Natural killer cell (primary cell): ENCODE data around the gene ZNF880. TPM values are rescaled to one million over a fixed set of nuclear protein-coding genes. Genes with fewer than 3 reads are reported as not detected.
"Not testable (repeated sequence)": the region's sequence is repeated elsewhere in the genome, so short reads cannot be mapped to it uniquely, and the experiment has no call there.

Experiments
- ATAC-seq, 3 donors: fragments of 150-1000 bp in 2 of 3; fragments of 200-7000 bp in 1 of 3; cut with Tn5 transposase; 1 replicate in 1 of 3; 2 replicates in 2 of 3; pipeline ENCODE4 v1.10.0; 2021; ENCODE audit warnings: mild to moderate bottlenecking in 2 of 3, moderate library complexity in 2 of 3
- DNase-seq, 2 donors: peaks; one replicate each; pipeline versions ENCODE4 v3.0.0 to v3.0.0-alpha.2; 2013 to 2021; ENCODE audit warnings: mixed read lengths in 1 of 2
- H3K27ac ChIP-seq: one replicate; pipeline ENCODE4 v1.5.1; 2013; ENCODE audit warnings: mild to moderate bottlenecking, low read length
- H3K27me3 ChIP-seq: one replicate; pipeline ENCODE4 v1.6.1; 2013; ENCODE audit warnings: low read length; ENCODE audit not compliant: control insufficient read depth, insufficient read depth
- H3K36me3 ChIP-seq: one replicate; pipeline ENCODE4 v1.6.1; 2013; ENCODE audit warnings: low read length; ENCODE audit not compliant: control insufficient read depth, insufficient read depth
- H3K4me1 ChIP-seq: one replicate; pipeline ENCODE4 v1.6.1; 2013; ENCODE audit warnings: low read length; ENCODE audit not compliant: control insufficient read depth, insufficient read depth
- H3K4me3 ChIP-seq: one replicate; pipeline ENCODE4 v1.5.1; 2013; ENCODE audit warnings: low read length
- H3K9me3 ChIP-seq: one replicate; pipeline ENCODE4 v1.6.1; 2013; ENCODE audit warnings: low read length; ENCODE audit not compliant: control insufficient read depth, insufficient read depth
- H3K27ac Mint-ChIP-seq, 2 donors: one replicate each; pipeline ENCODE4 v1.8.0; 2022; ENCODE audit warnings: mild to moderate bottlenecking in 2 of 2, mixed read lengths in 2 of 2, moderate library complexity in 1 of 2
- H3K27me3 Mint-ChIP-seq, 2 donors: one replicate each; pipeline ENCODE4 v1.8.0; 2022; ENCODE audit warnings: low read depth in 2 of 2, mixed read lengths in 2 of 2
- H3K36me3 Mint-ChIP-seq: one replicate; pipeline ENCODE4 v1.8.0; 2022; ENCODE audit warnings: mixed read lengths
- H3K4me1 Mint-ChIP-seq, 2 donors: one replicate each; pipeline ENCODE4 v1.8.0; 2022; ENCODE audit warnings: mixed read lengths in 2 of 2
- H3K4me3 Mint-ChIP-seq: one replicate; pipeline ENCODE4 v1.8.0; 2022; ENCODE audit warnings: mild to moderate bottlenecking, moderate library complexity, mixed read lengths
- H3K9me3 Mint-ChIP-seq, 2 donors: one replicate each; pipeline ENCODE4 v1.8.0; 2022; ENCODE audit warnings: mixed read lengths in 2 of 2
- CTCF ChIP-seq: fragments of 200-600 bp; IDR thresholded peaks from one replicate; pipeline ENCODE4 v1.8.0; 2022; ENCODE audit warnings: antibody characterized with exemption
- WGBS: methylation state at CpG from one replicate; pipeline ENCODE4 v1.1.7; 2013; ENCODE audit warnings: missing lambda C conversion rate; ENCODE audit not compliant: insufficient coverage; 5-methylcytosine and 5-hydroxymethylcytosine counted together
- intact Hi-C: fragments of 100-400 bp; cut with micrococcal nuclease; formaldehyde crosslinking; loops from one replicate; pipeline ENCODE4 v1.14.2; 2022
- total RNA-seq, 4 donors: library from RNA; stranded (reverse); fragments of 120-200 nt in 1 of 4; gene quantifications; one replicate each; pipeline versions ENCODE4 v1.2.3 to v1.2.4, GENCODE V29; 2013 to 2022

The ZNF880 gene
- total RNA-seq, 3 donors from 2014 or later (not counting 1 experiment from before 2014, with no cell fraction given) = 23.1 to 33.2 (median 31.2) TPM

- peaks cover 7 to 19% of the 10 kb centered on the region in 2 donors for H3K9me3 Mint-ChIP-seq
- peak overlapping the region; percentile 89 to 92 for H3K27ac Mint-ChIP-seq
- peak overlapping the region; percentile 84 for H3K27ac ChIP-seq
These were observed 34.0 kb upstream of the ZNF880 start for GRCh38 chr19:52335768-52336116.

GRCh38 chr19:52336117-52336790, 33.5 kb upstream of the ZNF880 start, which contains the start of gene ZNF610:
Gene ZNF610, plus strand, starts transcription at chr19:52336243. Its CDS starts 12,930 bp downstream, at chr19:52349173.
- intact Hi-C loops = loop anchor here (1.0 to 5.0 kb wide), 3 partner anchors 34 to 164 kb away; partner anchors contain the start of genes ZNF480 and ZNF836

More at GRCh38 chr19:52335768-52336116, 34.0 kb upstream of the ZNF880 start:
- 59% methylated on average over 8 of the region's 9 CpGs for WGBS
- DNase-seq (no peak), ATAC-seq (peak in 2 of 3 donors; percentile 9 to 16)
- H3K4me3 Mint-ChIP-seq = peak overlapping the region; percentile 95
- peaks cover 13 to 17% of the 10 kb centered on the region in 2 donors for H3K4me1 Mint-ChIP-seq
- Histone ChIP-seq H3K36me3 (no peaks in the 10 kb centered on the region), H3K9me3 (peaks cover 38% of the 10 kb centered on the region), H3K4me3 (peak overlapping the region; percentile 93), H3K4me1 (peaks cover 18% of the 10 kb centered on the region), H3K27me3 (no peaks in the 10 kb centered on the region)
- peaks cover 31% of the 10 kb centered on the region for H3K36me3 Mint-ChIP-seq
- H3K27me3 Mint-ChIP-seq = no peaks in the 10 kb centered on the region
- intact Hi-C loops = loop anchor here (1.0 to 5.0 kb wide), 3 partner anchors 35 to 163 kb away; partner anchors contain the start of genes ZNF480 and ZNF836
- no peak for TF ChIP-seq CTCF

DNA sequence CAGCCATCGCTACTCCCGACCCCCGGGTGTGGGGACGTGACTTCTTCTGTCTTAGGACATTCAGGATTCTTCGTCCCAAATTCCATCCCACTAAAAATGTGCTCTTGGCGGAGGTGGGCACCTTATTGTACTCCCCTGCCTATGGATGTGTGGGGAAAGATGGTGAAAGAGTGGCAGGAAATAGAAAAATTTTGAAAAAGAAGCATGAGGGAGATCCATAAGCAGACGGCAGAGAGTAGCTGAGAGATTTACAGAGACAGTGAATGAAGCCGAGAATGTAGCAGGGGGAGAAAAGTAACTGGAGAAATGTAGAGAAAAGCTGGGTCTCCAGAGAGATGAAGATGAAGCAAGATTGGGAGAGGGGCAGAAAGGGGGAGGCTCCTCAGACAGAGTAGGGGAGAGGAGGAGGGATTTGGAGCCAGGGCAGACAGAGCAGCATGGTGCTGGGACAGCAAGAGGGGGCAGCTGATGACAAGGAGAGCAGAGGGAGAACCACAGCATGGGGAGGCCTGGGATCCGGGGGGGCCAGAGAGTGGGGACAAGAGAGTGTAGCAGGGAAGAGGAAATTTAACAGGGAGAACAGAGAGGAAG, 32.8 kb upstream of the ZNF880 start:
- peak overlapping the region; percentile 84 for H3K27ac ChIP-seq
- Mint-ChIP-seq H3K36me3 (peaks cover 20% of the 10 kb centered on the region), H3K27me3 (no peaks in the 10 kb centered on the region), H3K4me1 (peaks cover 13 to 17% of the 10 kb centered on the region in 2 donors), H3K4me3 (peak overlapping the region; percentile 95), H3K9me3 (peaks cover 5 to 11% of the 10 kb centered on the region in 2 donors), H3K27ac (peak overlapping the region; percentile 89 to 92)
- intact Hi-C loops = loop anchor here (1.0 to 5.0 kb wide), 3 partner anchors 33 to 165 kb away; partner anchors contain the start of genes ZNF480 and ZNF836
- H3K36me3 ChIP-seq = no peaks in the 10 kb centered on the region
- ATAC-seq (no peak), DNase-seq (peak in 1 of 2 donors; percentile 6)
- no peak for TF ChIP-seq CTCF
- H3K9me3 ChIP-seq = peaks cover 26% of the 10 kb centered on the region
- no peaks in the 10 kb centered on the region for H3K27me3 ChIP-seq
- WGBS = 11% methylated on average over 9 of the region's 9 CpGs
- peak overlapping the region; percentile 93 for H3K4me3 ChIP-seq
- peaks cover 18% of the 10 kb centered on the region for H3K4me1 ChIP-seq

More at GRCh38 chr19:52336117-52336790, 33.5 kb upstream of the ZNF880 start, which contains the start of gene ZNF610:
- peak within 1 kb of the TSS; percentile 95 for H3K4me3 Mint-ChIP-seq
- no peaks in the 10 kb centered on the region for H3K27me3 Mint-ChIP-seq
- 2% methylated on average over 55 of the region's 55 CpGs for WGBS
- H3K4me1 ChIP-seq = peaks cover 18% of the 10 kb centered on the region
- H3K4me3 ChIP-seq = peak within 1 kb of the TSS; percentile 93
- peaks cover 13 to 17% of the 10 kb centered on the region in 2 donors for H3K4me1 Mint-ChIP-seq
- H3K36me3 ChIP-seq = no peaks in the 10 kb centered on the region
- peak; percentile 95 to 99 (median 98) for ATAC-seq
- peak within 1 kb of the TSS; percentile 89 to 92 for H3K27ac Mint-ChIP-seq
- peaks cover 26% of the 10 kb centered on the region for H3K36me3 Mint-ChIP-seq
- peaks cover 7 to 14% of the 10 kb centered on the region in 2 donors for H3K9me3 Mint-ChIP-seq
- peak; percentile 91 to 92 for DNase-seq
- peak within 1 kb of the TSS; percentile 84 for H3K27ac ChIP-seq
- no peaks in the 10 kb centered on the region for H3K27me3 ChIP-seq
- TF ChIP-seq CTCF = no peak
- H3K9me3 ChIP-seq = peaks cover 32% of the 10 kb centered on the region

DNA sequence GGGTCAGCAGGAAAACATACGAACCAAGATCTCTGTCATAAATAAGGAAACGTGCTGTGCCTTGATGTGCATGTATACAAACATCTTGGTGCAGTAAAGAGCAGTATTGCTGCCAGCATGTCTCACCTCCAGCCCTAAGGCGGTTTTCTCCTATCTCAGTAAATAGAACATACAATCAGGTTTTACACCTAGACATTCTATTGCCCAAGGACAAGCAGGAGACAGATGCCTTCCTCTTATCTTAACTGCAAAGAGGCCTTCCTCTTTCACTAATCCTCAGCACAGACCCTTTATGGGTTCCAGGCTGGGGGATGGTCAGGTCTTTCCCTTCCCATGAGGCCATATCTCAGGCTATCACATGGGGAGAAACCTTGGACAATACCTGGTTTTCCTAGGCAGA, 30.7 kb upstream of the ZNF880 start:
- 87% methylated on average over 3 of the region's 3 CpGs for WGBS
- not testable (repeated sequence) for H3K27ac ChIP-seq, H3K4me3 Mint-ChIP-seq, H3K27me3 ChIP-seq, H3K36me3 ChIP-seq, H3K4me3 ChIP-seq, H3K9me3 Mint-ChIP-seq, H3K36me3 Mint-ChIP-seq, DNase-seq, ATAC-seq, H3K27me3 Mint-ChIP-seq
- peak overlapping the region in 1 of 2 donors; percentile 52 for H3K27ac Mint-ChIP-seq
- intact Hi-C loops = loop anchor here (5.0 kb wide), 1 partner anchor 167 kb away; the partner anchor contains the start of gene ZNF836
- peaks cover 13 to 22% of the 10 kb centered on the region in 2 donors for H3K4me1 Mint-ChIP-seq
- Histone ChIP-seq H3K9me3 (peaks cover 12% of the 10 kb centered on the region), H3K4me1 (peaks cover 20% of the 10 kb centered on the region)
